NCI-H748 (cell line): ENCODE measurements around the gene GNE.
A peak's percentile ranks its signal among the peaks of the same experiment; 100 is the strongest.

Source experiments
- DNase-seq: peaks from one replicate; lab custom pipeline; 2025; ENCODE audit not compliant: unreplicated experiment; lab: John Stamatoyannopoulos, UW

GNE gene

GRCh38 chr9:36169708-36170107, 88.5 kb downstream of the GNE start:
- no peak for DNase-seq

DNA sequence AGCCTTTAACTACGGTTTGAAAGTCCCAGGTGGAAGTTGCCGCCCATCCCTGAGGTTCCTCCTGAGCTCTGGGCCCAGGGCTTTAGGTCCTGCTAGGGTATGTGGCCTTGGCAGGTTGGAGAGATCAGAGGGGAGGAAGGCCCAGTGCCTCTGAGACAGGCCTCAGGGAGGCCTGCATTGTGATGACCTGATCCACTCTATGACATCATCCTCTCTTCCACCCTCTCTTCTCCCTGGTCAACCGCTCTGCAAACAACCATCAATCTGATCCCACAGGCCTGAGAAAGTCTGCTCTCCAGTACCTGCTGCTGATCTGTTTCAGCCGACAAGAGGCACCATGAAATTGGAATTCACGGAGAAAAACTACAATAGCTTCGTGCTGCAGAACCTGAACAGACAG, 89.1 kb downstream of the GNE start, which contains the start of gene CCIN:
Gene CCIN, plus strand, starts transcription at position 223 of the 400 bp plus-strand sequence. Its CDS starts 115 bp downstream, at position 338.
- DNase-seq, result no peak

DNA sequence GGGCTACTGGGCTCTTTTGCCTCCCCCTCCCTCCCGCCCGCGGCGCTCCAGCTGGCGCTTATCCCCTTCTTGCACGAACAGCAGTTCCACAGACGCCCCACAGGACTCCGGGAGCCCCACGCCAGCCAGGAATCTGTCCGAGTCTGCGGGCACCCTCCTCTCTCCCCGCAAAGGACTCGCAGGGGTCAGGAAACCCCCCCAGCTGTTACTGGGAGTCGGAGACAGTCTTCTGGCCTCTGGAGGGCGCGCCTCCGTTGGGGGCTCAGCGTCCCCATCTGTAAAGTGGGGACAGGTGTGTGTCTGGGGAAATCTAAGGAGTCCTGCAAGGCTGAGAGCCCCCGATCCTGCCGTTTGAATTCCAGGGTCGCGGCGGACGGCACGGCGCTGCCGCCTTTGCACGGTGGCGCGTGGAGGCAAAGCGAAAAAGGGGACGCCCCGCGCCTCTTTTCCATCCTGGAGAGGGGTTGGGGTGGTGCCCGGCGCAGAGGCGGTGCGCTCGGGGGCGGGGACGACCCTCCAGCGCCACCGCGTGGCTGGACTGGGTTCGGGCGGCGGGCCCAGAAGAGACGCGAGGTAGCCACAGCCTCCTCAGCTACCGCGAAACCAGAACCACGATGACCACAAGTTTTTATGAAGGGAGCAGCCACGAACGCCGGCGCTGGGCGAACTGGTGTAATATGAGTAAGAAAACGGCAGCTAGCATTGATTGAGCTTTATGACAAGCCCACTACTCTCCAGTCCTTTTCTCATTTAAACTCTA, 91.9 kb downstream of the GNE start:
- peak; percentile 80 for DNase-seq

DNA sequence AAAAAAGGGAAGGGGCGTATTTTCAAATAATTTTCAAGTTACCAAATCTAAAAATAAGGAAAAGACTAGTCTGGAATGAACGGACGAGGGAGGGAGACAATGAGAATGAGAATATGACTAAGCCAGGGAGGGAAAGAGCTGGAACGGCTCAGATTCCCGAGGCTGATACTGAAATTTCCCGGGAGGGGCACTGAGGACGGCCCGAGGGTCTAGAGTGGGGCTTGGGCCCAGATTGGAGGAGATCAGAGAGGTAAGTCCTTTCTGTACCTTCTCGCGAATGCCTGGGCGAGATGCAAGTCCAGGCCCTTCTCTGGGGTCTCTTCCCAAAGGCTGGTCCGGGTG, 92.5 kb downstream of the GNE start:
- DNase-seq, result no peak

- no peak for DNase-seq
Observed at GRCh38 chr9:36164989-36165388, 93.3 kb downstream of the GNE start.
